H54 (cell line): ENCODE measurements around the gene RNU6-9.

ENCODE experiments used
- DNase-seq: peaks from one replicate; pipeline ENCODE4 v3.0.0; 2011; ENCODE audit warnings: low spot score, mixed read lengths; ENCODE audit not compliant: insufficient read length
- FAIRE-seq: peaks from 3 replicates; lab custom pipeline; 2011; peaks lifted over from hg19 to GRCh38; lab: Jason Lieb, UNC
- POLR2A ChIP-seq: IDR thresholded peaks from 2 replicates; pipeline ENCODE4 v1.6.1; 2011; ENCODE audit warnings: low read depth, mild to moderate bottlenecking, low read length

Gene RNU6-9

GRCh38 chr19:931860-932647, 38.8 kb downstream of the RNU6-9 start:
- FAIRE-seq (no peak), DNase-seq (no peak)
- TF ChIP-seq POLR2A, result no peak

GRCh38 chr19:932648-933552, 39.6 kb downstream of the RNU6-9 start:
- DNase-seq (peak; percentile 98), FAIRE-seq (peak; percentile 64)
- no peak for TF ChIP-seq POLR2A

DNA sequence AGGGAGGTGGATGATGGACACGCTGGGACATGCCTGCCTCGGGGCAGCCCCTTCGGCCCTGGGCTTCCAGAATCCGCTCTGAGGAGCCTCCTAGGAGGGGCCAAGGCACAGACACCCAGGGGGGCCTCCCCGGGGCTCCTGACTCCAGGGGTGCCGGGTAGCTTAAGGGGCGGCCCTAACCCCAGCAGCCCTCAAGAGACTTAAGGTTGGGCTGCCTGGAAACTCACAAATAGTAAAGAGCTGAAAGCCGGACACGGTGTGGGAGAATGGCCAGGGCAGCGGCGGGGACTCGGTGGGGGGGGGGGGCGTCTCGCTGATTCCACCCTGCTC, 40.2 kb downstream of the RNU6-9 start:
- no peak for DNase-seq
- no peak for FAIRE-seq

DNA sequence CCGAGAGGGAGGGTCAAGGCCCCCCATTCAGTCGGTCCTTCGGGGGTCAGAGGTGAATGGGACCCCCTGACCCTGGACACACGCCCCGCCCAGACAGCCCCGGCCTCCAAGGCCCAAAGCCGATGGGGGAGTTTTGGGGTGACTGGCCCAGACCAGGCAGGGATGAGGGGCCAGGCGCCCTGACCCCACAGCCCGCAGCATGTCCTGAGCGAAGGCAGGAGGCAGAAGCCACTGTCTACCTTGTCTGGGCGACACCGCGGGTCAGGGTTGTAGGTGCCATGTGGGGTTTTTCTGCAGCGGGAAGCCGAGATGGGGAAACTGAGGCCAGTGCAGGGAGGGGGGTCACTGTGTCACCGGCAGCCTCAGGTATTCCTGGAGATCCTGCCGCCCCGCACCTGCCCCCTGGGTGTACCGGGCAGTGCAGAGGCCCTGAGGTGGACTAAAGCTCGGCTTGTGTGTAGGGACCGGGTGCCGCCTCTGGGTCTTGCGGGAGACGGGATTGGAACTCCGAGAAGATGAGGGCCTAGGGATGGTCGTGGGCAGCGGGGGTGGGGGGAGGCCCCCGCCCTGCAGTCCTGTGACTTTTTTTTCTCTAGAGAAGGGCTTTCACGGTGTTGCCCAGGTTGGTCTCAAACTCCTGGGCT, 41.0 kb downstream of the RNU6-9 start:
- no peak for DNase-seq

More for the DNA sequence above, 40.2 kb downstream of the RNU6-9 start:
- no peak for TF ChIP-seq POLR2A

DNA sequence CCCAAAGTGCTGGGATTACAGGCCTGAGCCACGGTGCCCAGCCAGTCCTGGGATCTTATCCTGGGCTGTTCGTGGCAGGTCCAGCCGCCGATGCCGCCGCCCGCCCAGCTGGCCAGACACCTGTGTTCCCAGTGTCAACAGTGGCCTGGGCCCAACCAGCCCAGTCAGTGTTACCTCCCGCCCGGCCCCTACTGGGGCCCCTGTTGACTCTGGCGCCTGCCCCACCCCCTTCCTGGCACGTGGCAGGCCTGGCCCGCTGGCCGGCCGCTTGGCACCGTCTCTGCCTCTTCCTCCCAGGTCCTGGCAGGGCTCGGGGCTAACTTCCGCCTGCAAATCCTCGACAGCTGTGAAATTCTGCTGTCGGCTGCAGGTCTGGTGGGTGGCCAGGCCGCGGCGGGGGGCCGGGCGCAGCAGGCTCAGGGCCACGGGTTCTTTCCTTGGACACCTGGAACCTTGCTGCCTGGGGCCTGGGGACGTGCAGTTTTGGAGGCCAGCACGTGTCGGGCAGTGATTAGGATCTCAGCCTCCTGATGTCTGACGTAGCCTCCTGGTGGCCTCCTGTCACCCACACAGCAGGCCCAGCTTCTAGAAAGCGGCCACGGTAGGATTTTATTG, 41.7 kb downstream of the RNU6-9 start:
- no peak for TF ChIP-seq POLR2A
- DNase-seq, result no peak
- no peak for FAIRE-seq

More for the DNA sequence above, 41.0 kb downstream of the RNU6-9 start:
- TF ChIP-seq POLR2A, result no peak
- no peak for FAIRE-seq

GRCh38 chr19:936175-936546, 42.9 kb downstream of the RNU6-9 start:
- DNase-seq (no peak), FAIRE-seq (no peak)
- TF ChIP-seq POLR2A, result no peak

GRCh38 chr19:937259-937694, 44.0 kb downstream of the RNU6-9 start:
- FAIRE-seq (no peak), DNase-seq (no peak)

DNA sequence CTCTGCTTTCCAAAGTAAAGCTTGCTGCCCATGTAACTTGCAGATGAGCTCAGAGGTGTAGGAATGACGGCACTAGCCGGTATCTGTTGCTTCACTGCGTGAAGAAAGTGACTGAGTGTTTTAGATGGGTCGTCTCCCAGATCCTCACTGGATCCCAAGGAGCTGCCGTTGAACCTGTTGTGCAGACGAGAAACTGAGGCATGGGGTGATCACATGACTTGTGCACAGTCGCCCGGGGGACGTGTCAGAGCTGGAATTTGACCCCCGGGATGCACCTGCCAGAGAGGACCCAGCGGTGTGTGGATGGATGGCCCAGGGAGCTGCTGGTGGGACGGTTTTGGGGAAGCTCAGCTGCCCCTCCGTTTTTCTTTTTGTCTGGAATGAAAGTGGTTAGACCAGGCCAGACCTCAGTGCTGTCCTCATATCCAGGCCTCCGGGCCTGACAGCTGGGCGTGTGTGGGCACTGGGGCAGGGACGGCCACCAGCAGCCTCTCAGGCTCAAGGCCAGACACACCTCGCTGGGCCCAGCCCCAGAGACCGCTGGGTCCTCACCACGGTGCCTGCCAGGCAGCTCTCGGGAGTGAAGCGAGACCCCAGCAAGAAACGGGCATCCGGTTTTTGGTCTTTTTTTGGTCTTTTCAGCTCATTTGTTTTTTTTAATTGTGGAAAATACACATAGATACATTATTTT, 45.1 kb downstream of the RNU6-9 start:
- no peak for TF ChIP-seq POLR2A
- FAIRE-seq (no peak), DNase-seq (no peak)

More at GRCh38 chr19:937259-937694, 44.0 kb downstream of the RNU6-9 start:
- no peak for TF ChIP-seq POLR2A

GRCh38 chr19:939439-939838, 46.2 kb downstream of the RNU6-9 start:
- no peak for FAIRE-seq
- TF ChIP-seq POLR2A, result no peak
- no peak for DNase-seq

- TF ChIP-seq POLR2A, result no peak
- DNase-seq, result no peak
- FAIRE-seq, result no peak
These were observed 46.6 kb downstream of the RNU6-9 start for GRCh38 chr19:939922-940321.

GRCh38 chr19:940591-941291, 47.5 kb downstream of the RNU6-9 start:
- TF ChIP-seq POLR2A, result no peak
- FAIRE-seq, result no peak
- peak; percentile 87 for DNase-seq
